SK-N-SH (cell line): ENCODE results near the gene UST. TPM values are rescaled to one million over a fixed set of nuclear protein-coding genes. Genes with fewer than 3 reads are reported as not detected.

Source experiments
- CTCF ChIA-PET: fragments of 300-600, 350-600 bp; formaldehyde crosslinking; extraction: SDS; loops from one replicate; lab custom pipeline; 2021; lab: Yijun Ruan, JAX
- POLR2A ChIA-PET: fragments of 350-600 bp; sonication (Branson Sonifier 250); formaldehyde crosslinking; extraction: SDS; loops from one replicate; lab custom pipeline; 2020; ENCODE audit warnings: antibody characterized with exemption, inconsistent platforms; lab: Yijun Ruan, JAX
- DNase-seq: peaks from one replicate; pipeline ENCODE4 v3.0.0; 2012
- H2AFZ ChIP-seq: fragments of 200-600 bp; sonication (generic); 2 replicates; pipeline ENCODE4 v1.8.1; 2016; ENCODE audit warnings: antibody characterized with exemption, mild to moderate bottlenecking, low read depth
- H3F3A ChIP-seq: fragments of 200-600 bp; sonication (generic); replicated peaks from 2 replicates; pipeline ENCODE3; 2016; ENCODE audit warnings: antibody characterized with exemption, mild to moderate bottlenecking; ENCODE audit not compliant: insufficient read depth
- H3K27ac ChIP-seq, 2 experiments: fragments of 200-500 bp in 1 of 2; fragments of 200-600 bp in 1 of 2; sonication (Bioruptor generic) in 1 of 2; sonication (generic), shearing (Covaris generic) in 1 of 2; 2 replicates each; pipeline versions ENCODE4 v1.5.1 to v1.6.1; 2014 to 2016; ENCODE audit warnings: low read depth in 2 of 2, inconsistent platforms in 1 of 2, low read length in 1 of 2, mild to moderate bottlenecking in 1 of 2, mixed read lengths in 1 of 2
- H3K27me3 ChIP-seq: fragments of 200-600 bp; sonication (generic), shearing (Covaris generic); 2 replicates; pipeline ENCODE4 v1.6.1; 2016; ENCODE audit warnings: mixed run types; ENCODE audit not compliant: insufficient read depth
- H3K36me3 ChIP-seq, 2 experiments: fragments of 200-500 bp in 1 of 2; fragments of 200-600 bp in 1 of 2; sonication (Bioruptor generic) in 1 of 2; sonication (generic) in 1 of 2; replicated peaks in 1 of 2; 2 replicates each; pipeline versions ENCODE3 to v1.5.1; 2014 to 2016; ENCODE audit warnings: low read length in 1 of 2, mild to moderate bottlenecking in 1 of 2; ENCODE audit not compliant: insufficient read depth in 2 of 2, control insufficient read depth in 1 of 2
- H3K4me1 ChIP-seq, 2 experiments: fragments of 200-500 bp in 1 of 2; fragments of 200-600 bp in 1 of 2; sonication (Bioruptor generic) in 1 of 2; sonication (generic), shearing (Covaris generic) in 1 of 2; 2 replicates each; pipeline versions ENCODE4 v1.5.1 to v1.6.1; 2014 to 2016; ENCODE audit warnings: low read depth in 1 of 2, low read length in 1 of 2, mixed run types in 1 of 2; ENCODE audit not compliant: insufficient read depth in 2 of 2, control insufficient read depth in 1 of 2
- H3K4me2 ChIP-seq: fragments of 200-600 bp; sonication (generic), shearing (Covaris generic); 2 replicates; pipeline ENCODE4 v1.6.1; 2017; ENCODE audit warnings: mixed run types
- H3K4me3 ChIP-seq, 2 experiments: fragments of 200-500 bp in 1 of 2; fragments of 200-600 bp in 1 of 2; sonication (Bioruptor generic) in 1 of 2; sonication (generic), shearing (Covaris generic) in 1 of 2; 2 replicates each; pipeline versions ENCODE4 v1.5.1 to v1.8.1; 2014 to 2016; ENCODE audit warnings: low read depth in 2 of 2, inconsistent platforms in 1 of 2, low read length in 1 of 2, mild to moderate bottlenecking in 1 of 2, mixed read lengths in 1 of 2, moderate library complexity in 1 of 2
- H3K79me2 ChIP-seq: fragments of 200-600 bp; sonication (generic); 2 replicates; pipeline ENCODE4 v1.8.1; 2017; ENCODE audit warnings: mild to moderate bottlenecking; ENCODE audit not compliant: insufficient read depth
- H3K9ac ChIP-seq: fragments of 200-600 bp; sonication (generic); 2 replicates; pipeline ENCODE4 v1.6.1; 2017; ENCODE audit warnings: mixed run types
- H3K9me2 ChIP-seq: fragments of 200-600 bp; sonication (generic); 2 replicates; pipeline ENCODE4 v1.6.1; 2017; ENCODE audit warnings: mixed run types
- H3K9me3 ChIP-seq: fragments of 200-600 bp; sonication (generic); 2 replicates; pipeline ENCODE4 v1.6.1; 2017; ENCODE audit warnings: mixed run types, mild to moderate bottlenecking, moderate library complexity
- H4K20me1 ChIP-seq: fragments of 200-600 bp; sonication (generic); 2 replicates; pipeline ENCODE4 v1.6.1; 2017; ENCODE audit warnings: mild to moderate bottlenecking, mixed run types; ENCODE audit not compliant: insufficient read depth
- ELF1 ChIP-seq: IDR thresholded peaks from 2 replicates; pipeline ENCODE4 v1.4.0; 2012
- EZH2phosphoT487 ChIP-seq: fragments of 200-600 bp; sonication (generic); IDR thresholded peaks from 2 replicates; pipeline ENCODE4 v1.6.1; 2017; ENCODE audit warnings: low read depth, mixed run types, mild to moderate bottlenecking, antibody characterized with exemption, moderate library complexity, borderline replicate concordance
- FOSL2 ChIP-seq: IDR thresholded peaks from 2 replicates; pipeline ENCODE4 v1.4.0; 2012; ENCODE audit warnings: low read depth, mild to moderate bottlenecking, moderate library complexity, borderline replicate concordance
- FOXJ3 ChIP-seq: sonication (generic); formaldehyde crosslinking; IDR thresholded peaks from 2 replicates; pipeline ENCODE4 v1.5.1; 2020; ENCODE audit warnings: mild to moderate bottlenecking, missing genetic modification reagents
- GABPA ChIP-seq: IDR thresholded peaks from 2 replicates; pipeline ENCODE4 v1.4.0; 2012; ENCODE audit warnings: low read depth, mild to moderate bottlenecking
- GATA2 ChIP-seq: sonication (generic); formaldehyde crosslinking; IDR thresholded peaks from 2 replicates; pipeline ENCODE4 v1.5.0; 2020; ENCODE audit warnings: mild to moderate bottlenecking, missing genetic modification reagents
- IRF3 ChIP-seq: fragments of 150-350 bp; IDR thresholded peaks from 2 replicates; pipeline ENCODE4 v1.6.1; 2016; ENCODE audit warnings: mild to moderate bottlenecking, low read depth, low read length
- JUND ChIP-seq: IDR thresholded peaks from 2 replicates; pipeline ENCODE4 v1.4.0; 2012
- MXI1 ChIP-seq: IDR thresholded peaks from 2 replicates; pipeline ENCODE4 v1.6.1; 2012; ENCODE audit warnings: mild to moderate bottlenecking, low read depth, low read length, improper control_type of control experiment
- NFIC ChIP-seq: IDR thresholded peaks from 2 replicates; pipeline ENCODE4 v1.4.0; 2012; ENCODE audit warnings: borderline replicate concordance
- NRF1 ChIP-seq: IDR thresholded peaks from 2 replicates; pipeline ENCODE4 v1.6.1; 2012; ENCODE audit warnings: low read depth, mild to moderate bottlenecking, low read length
- PBX3 ChIP-seq: IDR thresholded peaks from 2 replicates; pipeline ENCODE4; 2012
- RAD21 ChIP-seq: IDR thresholded peaks from 2 replicates; pipeline ENCODE4 v1.6.1; 2012; ENCODE audit warnings: mild to moderate bottlenecking, low read length
- RCOR1 ChIP-seq: fragments of 150-350 bp; IDR thresholded peaks from 2 replicates; pipeline ENCODE4 v1.6.1; 2017; ENCODE audit warnings: antibody characterized with exemption, low read length
- SIN3A ChIP-seq: IDR thresholded peaks from 2 replicates; pipeline ENCODE4 v1.6.1; 2012; ENCODE audit warnings: low read depth, mild to moderate bottlenecking, low read length, moderate library complexity, borderline replicate concordance
- SMC3 ChIP-seq: IDR thresholded peaks from 2 replicates; pipeline ENCODE4 v1.6.1; 2012; ENCODE audit warnings: low read depth, low read length, improper control_type of control experiment
- TAF1 ChIP-seq: IDR thresholded peaks from 2 replicates; pipeline ENCODE4 v1.6.1; 2012; ENCODE audit warnings: low read depth, mild to moderate bottlenecking, low read length, moderate library complexity, borderline replicate concordance
- YY1 ChIP-seq: IDR thresholded peaks from 2 replicates; pipeline ENCODE4 v1.4.0; 2012; ENCODE audit warnings: low read depth, mild to moderate bottlenecking
- WGBS: methylation state at CpG from one replicate; pipeline ENCODE4 v1.1.6; 2017; ENCODE audit warnings: low lambda C conversion rate; 5-methylcytosine and 5-hydroxymethylcytosine counted together
- polyA plus RNA-seq, 3 experiments: library from polyadenylated mRNA; depleted of rRNA; stranded (reverse); fragments of >200 nt; gene quantifications; 2 replicates each; pipeline ENCODE4 v1.2.3, GENCODE V29; 2012
- TF ChIP-seq, protein P1 (sequence below): IDR thresholded peaks from 2 replicates; pipeline ENCODE4 v1.6.1; 2012; ENCODE audit warnings: mild to moderate bottlenecking, low read depth, low read length, moderate library complexity
- TF ChIP-seq, protein P2 (sequence below): fragments of 200-600 bp; sonication (generic); IDR thresholded peaks from 2 replicates; pipeline ENCODE4 v1.6.1; 2017; ENCODE audit warnings: antibody characterized with exemption, mild to moderate bottlenecking, moderate library complexity
- TF ChIP-seq, protein P3 (sequence below): IDR thresholded peaks from 2 replicates; pipeline ENCODE4 v1.4.0; 2012; ENCODE audit warnings: low read depth, borderline replicate concordance

The UST gene
- polyA plus RNA-seq, 1 of the 3 experiments (the other 2 are of a cell fraction): 1.7 TPM

- CTCF ChIA-PET: no interaction called here
- no peaks in the 10 kb centered on the region for H3K79me2 ChIP-seq
- TF ChIP-seq GABPA (no peak), ELF1 (no peak), FOSL2 (no peak), GATA2 (no peak), TAF1 (no peak), MXI1 (no peak), YY1 (no peak), SMC3 (no peak), NRF1 (no peak), NFIC (no peak), JUND (no peak), SIN3A (no peak), IRF3 (no peak), FOXJ3 (CRISPR knock-in tag) (no peak)
- TF ChIP-seq, protein P1, sequence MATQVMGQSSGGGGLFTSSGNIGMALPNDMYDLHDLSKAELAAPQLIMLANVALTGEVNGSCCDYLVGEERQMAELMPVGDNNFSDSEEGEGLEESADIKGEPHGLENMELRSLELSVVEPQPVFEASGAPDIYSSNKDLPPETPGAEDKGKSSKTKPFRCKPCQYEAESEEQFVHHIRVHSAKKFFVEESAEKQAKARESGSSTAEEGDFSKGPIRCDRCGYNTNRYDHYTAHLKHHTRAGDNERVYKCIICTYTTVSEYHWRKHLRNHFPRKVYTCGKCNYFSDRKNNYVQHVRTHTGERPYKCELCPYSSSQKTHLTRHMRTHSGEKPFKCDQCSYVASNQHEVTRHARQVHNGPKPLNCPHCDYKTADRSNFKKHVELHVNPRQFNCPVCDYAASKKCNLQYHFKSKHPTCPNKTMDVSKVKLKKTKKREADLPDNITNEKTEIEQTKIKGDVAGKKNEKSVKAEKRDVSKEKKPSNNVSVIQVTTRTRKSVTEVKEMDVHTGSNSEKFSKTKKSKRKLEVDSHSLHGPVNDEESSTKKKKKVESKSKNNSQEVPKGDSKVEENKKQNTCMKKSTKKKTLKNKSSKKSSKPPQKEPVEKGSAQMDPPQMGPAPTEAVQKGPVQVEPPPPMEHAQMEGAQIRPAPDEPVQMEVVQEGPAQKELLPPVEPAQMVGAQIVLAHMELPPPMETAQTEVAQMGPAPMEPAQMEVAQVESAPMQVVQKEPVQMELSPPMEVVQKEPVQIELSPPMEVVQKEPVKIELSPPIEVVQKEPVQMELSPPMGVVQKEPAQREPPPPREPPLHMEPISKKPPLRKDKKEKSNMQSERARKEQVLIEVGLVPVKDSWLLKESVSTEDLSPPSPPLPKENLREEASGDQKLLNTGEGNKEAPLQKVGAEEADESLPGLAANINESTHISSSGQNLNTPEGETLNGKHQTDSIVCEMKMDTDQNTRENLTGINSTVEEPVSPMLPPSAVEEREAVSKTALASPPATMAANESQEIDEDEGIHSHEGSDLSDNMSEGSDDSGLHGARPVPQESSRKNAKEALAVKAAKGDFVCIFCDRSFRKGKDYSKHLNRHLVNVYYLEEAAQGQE: no peak
- no peak for DNase-seq
- H3K27ac ChIP-seq: no peak overlapping the region
- no peaks in the 10 kb centered on the region for H4K20me1 ChIP-seq
- peak overlapping the region; percentile 82 for H3K4me2 ChIP-seq
- no peaks in the 10 kb centered on the region for H3F3A ChIP-seq
- H3K9ac ChIP-seq: no peak overlapping the region
- no peaks in the 10 kb centered on the region for H3K9me2 ChIP-seq
- POLR2A ChIA-PET: no interaction called here
- WGBS: 16% methylated on average over 3 of the region's 3 CpGs
- no peaks in the 10 kb centered on the region for H3K9me3 ChIP-seq
- no peaks in the 10 kb centered on the region; the same call in 1 of the 2 replicates for H3K27me3 ChIP-seq
- no peaks in the 10 kb centered on the region for H3K4me1 ChIP-seq
- H3K36me3 ChIP-seq: no peaks in the 10 kb centered on the region
- peak overlapping the region; percentile 47 to 64; a peak in 3 of 4 replicates for H3K4me3 ChIP-seq
- H2AFZ ChIP-seq: peak overlapping the region; percentile 85
Measured at GRCh38 chr6:148701375-148701774, 45.5 kb upstream of the UST start.

DNA sequence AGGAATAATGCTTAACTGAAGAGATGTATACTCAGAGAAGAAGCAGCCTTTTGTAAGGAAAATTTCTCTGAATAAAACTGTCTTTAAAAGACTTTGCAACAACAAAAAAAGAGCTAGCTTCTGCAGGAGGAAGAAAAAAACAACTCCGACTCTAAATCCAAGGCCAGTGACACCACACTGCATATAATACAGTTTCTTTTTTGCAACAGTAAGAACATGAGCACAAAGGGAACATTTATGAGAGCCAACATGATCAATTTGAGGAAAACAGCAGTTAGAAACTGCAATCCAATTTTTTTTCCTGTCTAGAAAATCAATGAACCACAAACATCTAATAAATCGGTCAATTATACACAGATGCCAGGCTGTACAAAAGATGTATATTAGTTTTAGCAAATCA is 42.9 kb upstream of the UST start:
- POLR2A ChIA-PET: no interaction called here
- 10% methylated on average over 2 of the region's 2 CpGs for WGBS
- no peaks in the 10 kb centered on the region for H3K9me2 ChIP-seq
- H3K27ac ChIP-seq: no peak overlapping the region
- no peak overlapping the region for H3K4me3 ChIP-seq
- H3K9me3 ChIP-seq: no peaks in the 10 kb centered on the region
- no peaks in the 10 kb centered on the region for H3K36me3 ChIP-seq
- no peak overlapping the region for H3K9ac ChIP-seq
- no peaks in the 10 kb centered on the region for H3K27me3 ChIP-seq
- no peak for DNase-seq
- no peak overlapping the region for H3K4me2 ChIP-seq
- H3K4me1 ChIP-seq: no peaks in the 10 kb centered on the region
- H3K79me2 ChIP-seq: no peaks in the 10 kb centered on the region
- no peaks in the 10 kb centered on the region for H3F3A ChIP-seq
- no peak overlapping the region for H2AFZ ChIP-seq
- TF ChIP-seq PBX3 (no peak), MXI1 (no peak), JUND (no peak), TAF1 (no peak), EZH2phosphoT487 (no peak), YY1 (no peak), SIN3A (no peak), SMC3 (no peak), RCOR1 (no peak), RAD21 (no peak)
- TF ChIP-seq, protein P2, sequence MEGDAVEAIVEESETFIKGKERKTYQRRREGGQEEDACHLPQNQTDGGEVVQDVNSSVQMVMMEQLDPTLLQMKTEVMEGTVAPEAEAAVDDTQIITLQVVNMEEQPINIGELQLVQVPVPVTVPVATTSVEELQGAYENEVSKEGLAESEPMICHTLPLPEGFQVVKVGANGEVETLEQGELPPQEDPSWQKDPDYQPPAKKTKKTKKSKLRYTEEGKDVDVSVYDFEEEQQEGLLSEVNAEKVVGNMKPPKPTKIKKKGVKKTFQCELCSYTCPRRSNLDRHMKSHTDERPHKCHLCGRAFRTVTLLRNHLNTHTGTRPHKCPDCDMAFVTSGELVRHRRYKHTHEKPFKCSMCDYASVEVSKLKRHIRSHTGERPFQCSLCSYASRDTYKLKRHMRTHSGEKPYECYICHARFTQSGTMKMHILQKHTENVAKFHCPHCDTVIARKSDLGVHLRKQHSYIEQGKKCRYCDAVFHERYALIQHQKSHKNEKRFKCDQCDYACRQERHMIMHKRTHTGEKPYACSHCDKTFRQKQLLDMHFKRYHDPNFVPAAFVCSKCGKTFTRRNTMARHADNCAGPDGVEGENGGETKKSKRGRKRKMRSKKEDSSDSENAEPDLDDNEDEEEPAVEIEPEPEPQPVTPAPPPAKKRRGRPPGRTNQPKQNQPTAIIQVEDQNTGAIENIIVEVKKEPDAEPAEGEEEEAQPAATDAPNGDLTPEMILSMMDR: no peak
- TF ChIP-seq, protein P3, sequence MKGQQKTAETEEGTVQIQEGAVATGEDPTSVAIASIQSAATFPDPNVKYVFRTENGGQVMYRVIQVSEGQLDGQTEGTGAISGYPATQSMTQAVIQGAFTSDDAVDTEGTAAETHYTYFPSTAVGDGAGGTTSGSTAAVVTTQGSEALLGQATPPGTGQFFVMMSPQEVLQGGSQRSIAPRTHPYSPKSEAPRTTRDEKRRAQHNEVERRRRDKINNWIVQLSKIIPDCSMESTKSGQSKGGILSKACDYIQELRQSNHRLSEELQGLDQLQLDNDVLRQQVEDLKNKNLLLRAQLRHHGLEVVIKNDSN: no peak
- TF ChIP-seq, all 33 proteins: peak for 0
- CTCF ChIA-PET: no interaction called here
- no peaks in the 10 kb centered on the region for H4K20me1 ChIP-seq
